D721Med (cell line): Measurements from ENCODE around the gene CD6.

Source experiments
- DNase-seq: peaks from one replicate; pipeline ENCODE4 v3.0.0; 2011; ENCODE audit warnings: low spot score; ENCODE audit not compliant: insufficient read length
- FAIRE-seq: peaks from 2 replicates; lab custom pipeline; 2011; peaks lifted over from hg19 to GRCh38; lab: Jason Lieb, UNC
- TF ChIP-seq, protein P1 (sequence below): IDR thresholded peaks from 2 replicates; pipeline ENCODE4 v1.5.1; 2012; ENCODE audit warnings: mild to moderate bottlenecking, control low read depth; ENCODE audit not compliant: insufficient read depth; ENCODE audit errors: missing control alignments

The CD6 gene

DNA sequence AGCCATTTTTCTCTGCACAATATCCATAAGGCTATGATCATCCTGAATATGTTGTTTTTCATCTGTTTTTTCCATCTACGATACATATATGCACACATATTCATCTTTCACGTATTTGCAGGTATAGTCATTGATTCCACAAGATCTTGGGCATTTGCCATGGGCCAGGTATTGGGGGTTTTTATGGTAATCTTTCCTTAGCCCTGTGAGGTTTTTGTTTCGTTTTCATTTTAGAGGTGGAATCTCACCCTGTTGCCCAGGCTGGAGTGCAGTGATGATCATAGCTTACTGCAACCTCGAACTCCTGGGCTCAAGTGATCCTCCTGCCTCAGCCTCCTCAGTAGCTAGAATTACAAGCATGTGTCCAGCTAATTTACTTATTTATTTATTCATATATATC, 20.0 kb downstream of the CD6 start:
- DNase-seq (no peak), FAIRE-seq (no peak)
- TF ChIP-seq, protein P1, sequence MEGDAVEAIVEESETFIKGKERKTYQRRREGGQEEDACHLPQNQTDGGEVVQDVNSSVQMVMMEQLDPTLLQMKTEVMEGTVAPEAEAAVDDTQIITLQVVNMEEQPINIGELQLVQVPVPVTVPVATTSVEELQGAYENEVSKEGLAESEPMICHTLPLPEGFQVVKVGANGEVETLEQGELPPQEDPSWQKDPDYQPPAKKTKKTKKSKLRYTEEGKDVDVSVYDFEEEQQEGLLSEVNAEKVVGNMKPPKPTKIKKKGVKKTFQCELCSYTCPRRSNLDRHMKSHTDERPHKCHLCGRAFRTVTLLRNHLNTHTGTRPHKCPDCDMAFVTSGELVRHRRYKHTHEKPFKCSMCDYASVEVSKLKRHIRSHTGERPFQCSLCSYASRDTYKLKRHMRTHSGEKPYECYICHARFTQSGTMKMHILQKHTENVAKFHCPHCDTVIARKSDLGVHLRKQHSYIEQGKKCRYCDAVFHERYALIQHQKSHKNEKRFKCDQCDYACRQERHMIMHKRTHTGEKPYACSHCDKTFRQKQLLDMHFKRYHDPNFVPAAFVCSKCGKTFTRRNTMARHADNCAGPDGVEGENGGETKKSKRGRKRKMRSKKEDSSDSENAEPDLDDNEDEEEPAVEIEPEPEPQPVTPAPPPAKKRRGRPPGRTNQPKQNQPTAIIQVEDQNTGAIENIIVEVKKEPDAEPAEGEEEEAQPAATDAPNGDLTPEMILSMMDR: no peak

GRCh38 chr11:60992842-60993409, 21.4 kb downstream of the CD6 start:
- no peak for DNase-seq
- no peak for FAIRE-seq

DNA sequence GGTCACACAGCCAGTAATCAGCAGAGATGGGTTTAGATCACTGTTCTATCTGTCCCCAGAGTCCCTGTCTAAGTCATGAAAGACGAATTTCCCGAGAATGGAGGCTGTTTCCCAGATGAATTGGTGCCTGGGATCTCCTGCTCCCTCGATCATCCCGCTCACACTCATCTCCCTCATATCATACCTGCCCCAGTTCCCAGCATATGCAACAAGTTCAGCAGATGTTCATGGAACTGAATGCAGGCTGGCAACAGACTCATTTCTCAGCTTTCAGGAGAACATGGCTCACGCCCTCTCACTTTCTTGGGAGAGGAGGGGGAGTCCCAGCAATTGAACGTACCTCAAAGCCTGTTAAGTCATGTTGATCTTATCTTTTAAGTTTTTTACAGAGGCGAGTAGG, 22.1 kb downstream of the CD6 start:
- no peak for FAIRE-seq

More at GRCh38 chr11:60992842-60993409, 21.4 kb downstream of the CD6 start:
- TF ChIP-seq, protein P1: no peak

GRCh38 chr11:60994541-60995080, 23.1 kb downstream of the CD6 start:
- TF ChIP-seq, protein P1: no peak
- FAIRE-seq (no peak), DNase-seq (no peak)

More for the DNA sequence above, 22.1 kb downstream of the CD6 start:
- TF ChIP-seq, protein P1: no peak
- DNase-seq: no peak

DNA sequence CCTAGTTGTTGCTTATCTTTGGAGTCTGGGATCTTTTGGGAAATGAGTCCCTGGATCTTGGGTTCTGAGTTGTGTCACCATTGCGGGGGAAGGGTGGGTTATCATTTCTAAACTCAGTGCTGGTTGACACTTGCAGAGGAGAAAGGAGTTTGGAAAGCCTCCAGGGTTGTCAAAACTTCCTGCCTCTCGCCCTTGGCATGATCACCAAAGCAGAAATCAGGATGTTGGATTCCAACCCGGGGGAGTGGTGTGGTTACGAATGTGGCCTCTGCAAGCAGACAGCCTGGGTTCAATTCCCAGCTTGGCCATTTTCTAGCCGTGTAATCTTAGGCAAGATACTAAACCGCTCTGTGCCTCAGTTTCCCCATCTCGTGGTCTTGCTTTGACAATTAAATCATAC, 24.3 kb downstream of the CD6 start:
- DNase-seq (no peak), FAIRE-seq (no peak)
- TF ChIP-seq, protein P1: no peak

GRCh38 chr11:60996381-60997138, 25.1 kb downstream of the CD6 start:
- TF ChIP-seq, protein P1: no peak
- FAIRE-seq: no peak
- DNase-seq: no peak

DNA sequence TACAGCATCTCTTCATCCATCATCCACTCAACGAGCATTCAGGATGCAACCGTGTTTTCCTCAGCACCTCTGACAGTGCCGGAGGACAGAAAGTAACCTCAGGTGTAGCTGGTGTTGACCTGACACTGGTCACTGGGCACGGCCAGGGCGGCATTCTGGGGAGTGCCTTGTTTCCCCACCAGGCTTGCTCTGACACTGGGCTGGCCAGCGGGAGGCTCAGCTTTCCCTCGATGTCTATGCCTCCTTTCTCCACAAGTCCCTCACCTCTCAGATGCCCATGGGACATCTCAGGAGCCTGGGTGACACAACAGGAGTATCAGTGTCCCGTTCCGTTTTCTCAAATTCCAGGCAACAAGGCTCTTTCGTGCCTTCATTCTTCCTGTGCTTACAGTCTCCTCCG, 28.9 kb downstream of the CD6 start:
- no peak for FAIRE-seq
- no peak for DNase-seq
- TF ChIP-seq, protein P1: no peak
